SHP77 (cell line): ENCODE measurements around the gene GOLGA6A.
A peak's percentile ranks its signal among the peaks of the same experiment; 100 is the strongest.

Experiments used
- DNase-seq, 2 experiments: peaks; one replicate each; lab custom pipeline; 2025; lab: John Stamatoyannopoulos, UW

Gene GOLGA6A

DNA sequence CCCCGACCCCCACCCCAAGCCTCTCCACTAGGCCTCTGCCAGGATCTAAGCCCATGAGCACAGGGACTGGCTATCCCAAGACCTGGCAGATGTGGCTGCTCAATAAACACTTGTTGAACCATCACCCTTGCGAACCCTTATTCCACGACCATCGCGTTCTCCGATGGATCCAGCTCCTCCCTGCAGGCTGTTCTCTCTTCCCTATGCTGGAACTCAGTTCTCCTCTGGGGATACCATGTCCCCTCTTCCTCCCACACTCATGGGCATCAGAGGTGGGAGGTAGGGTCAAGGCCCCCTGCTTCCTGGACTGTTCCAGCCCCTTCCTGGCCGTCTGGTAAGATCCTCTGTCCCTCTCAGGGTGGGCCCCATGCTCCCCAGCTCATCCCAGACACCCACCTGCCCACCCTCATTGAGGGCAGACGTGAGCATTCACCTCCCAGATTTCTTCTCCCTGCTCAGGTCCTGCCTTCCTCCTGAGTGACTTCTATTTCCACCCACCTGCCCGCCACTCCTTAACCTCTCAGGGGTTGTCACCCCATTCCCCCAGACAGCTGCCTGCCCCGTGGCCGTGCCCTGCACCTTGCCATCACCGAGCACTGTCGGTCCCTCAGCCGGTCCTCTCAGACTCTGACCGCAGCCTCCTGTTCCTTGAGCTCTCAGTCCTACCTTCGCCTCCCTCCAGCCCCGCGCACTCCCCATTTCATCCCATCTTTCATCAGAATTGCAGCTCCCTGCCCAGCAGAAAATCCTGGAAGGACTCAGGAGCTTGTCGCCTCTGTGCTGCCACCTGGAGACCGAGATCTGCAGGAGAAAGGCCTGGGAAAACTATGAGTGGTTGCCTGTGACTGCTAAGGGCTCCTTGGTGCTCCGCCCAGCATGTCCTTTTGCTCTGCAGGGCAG, 45.8 kb downstream of the GOLGA6A start:
- peak; percentile 40 to 50 for DNase-seq

GRCh38 chr15:74035121-74036017, 47.0 kb downstream of the GOLGA6A start:
- DNase-seq = no peak

- DNase-seq = no peak
Observed at GRCh38 chr15:74034206-74034755, 48.1 kb downstream of the GOLGA6A start.

- DNase-seq = no peak
Observed at GRCh38 chr15:74032606-74033561, 49.5 kb downstream of the GOLGA6A start.

DNA sequence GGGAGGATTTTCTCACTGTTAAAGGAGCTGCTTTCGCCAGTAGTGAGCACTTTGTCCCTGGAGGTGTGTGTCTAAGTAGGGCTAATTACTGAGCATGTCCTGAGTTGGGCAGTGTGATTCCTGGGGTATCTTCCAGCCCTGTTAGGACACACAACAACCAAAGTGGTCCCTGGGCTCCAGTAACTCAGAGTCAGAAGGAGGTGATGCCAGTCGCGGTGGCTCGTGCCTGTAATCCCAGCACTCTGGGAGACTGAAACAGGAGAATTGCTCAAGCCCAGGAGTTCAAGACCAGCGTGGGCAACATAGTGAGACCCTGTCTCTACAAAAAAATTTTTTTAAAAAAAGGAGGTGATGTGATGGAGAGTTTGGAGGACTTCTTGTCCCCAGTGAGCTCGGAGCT, 50.3 kb downstream of the GOLGA6A start:
- no peak for DNase-seq

- no peak for DNase-seq
Observed at GRCh38 chr15:74028646-74029045, 53.7 kb downstream of the GOLGA6A start.

DNA sequence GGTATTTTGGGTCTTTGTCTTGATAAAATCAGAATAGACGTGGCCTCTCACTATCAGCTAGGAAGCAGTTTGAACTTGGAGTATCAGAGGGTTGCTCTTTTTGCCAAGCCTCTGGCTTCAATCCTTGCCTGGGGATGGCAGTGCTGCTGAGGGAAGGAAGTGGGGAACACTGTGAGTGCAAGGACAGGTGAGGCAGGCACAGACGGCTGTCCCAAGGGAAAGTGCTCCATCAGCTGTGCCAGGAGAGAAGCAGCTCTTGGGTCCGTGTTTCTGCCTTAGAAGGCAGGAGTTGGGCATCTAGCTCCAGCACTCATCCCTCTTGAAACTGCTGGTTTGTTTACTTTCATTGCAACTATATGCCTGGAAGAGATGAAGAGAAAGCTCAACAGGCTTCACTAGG, 54.7 kb downstream of the GOLGA6A start:
- DNase-seq = no peak

DNA sequence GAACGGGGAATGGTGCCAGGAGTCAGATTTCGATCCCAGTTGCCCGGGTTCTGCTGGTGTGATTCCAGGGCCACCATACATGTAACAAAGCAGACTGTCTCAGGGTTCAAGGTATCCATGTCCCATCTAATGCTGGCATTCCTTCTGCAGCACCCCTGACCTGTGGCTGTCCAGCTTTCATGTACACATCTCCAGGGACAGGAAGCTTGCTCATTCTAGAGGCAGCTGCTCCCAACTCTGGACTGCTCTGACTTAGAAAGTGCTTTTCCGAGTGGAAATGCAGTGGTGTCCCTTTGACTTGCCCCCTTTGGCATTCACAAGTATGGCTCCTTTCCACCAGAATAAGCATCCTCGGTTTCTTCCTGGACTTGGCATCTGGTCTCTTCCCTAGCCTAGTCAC, 56.9 kb downstream of the GOLGA6A start:
- DNase-seq = no peak

DNA sequence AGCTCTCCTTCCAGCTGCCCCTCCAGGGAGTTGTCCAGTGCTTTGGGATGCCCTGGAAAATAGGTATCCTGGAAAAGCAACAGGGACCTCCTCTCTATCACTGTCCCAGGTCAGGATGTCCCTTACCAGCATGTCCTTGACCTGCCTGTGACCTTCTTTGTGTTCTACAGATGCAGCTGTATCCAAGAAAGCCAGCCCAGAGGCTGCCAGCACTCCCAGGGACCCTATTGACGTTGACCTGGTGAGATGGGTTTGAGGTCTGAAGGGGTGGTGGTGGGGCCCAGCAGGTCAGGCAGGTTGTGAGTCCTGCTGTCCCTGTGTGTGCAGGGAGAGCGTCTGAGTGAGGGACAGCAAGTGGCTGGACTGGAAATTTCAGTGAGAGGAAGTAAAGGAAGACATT, 57.7 kb downstream of the GOLGA6A start:
- DNase-seq = no peak

DNA sequence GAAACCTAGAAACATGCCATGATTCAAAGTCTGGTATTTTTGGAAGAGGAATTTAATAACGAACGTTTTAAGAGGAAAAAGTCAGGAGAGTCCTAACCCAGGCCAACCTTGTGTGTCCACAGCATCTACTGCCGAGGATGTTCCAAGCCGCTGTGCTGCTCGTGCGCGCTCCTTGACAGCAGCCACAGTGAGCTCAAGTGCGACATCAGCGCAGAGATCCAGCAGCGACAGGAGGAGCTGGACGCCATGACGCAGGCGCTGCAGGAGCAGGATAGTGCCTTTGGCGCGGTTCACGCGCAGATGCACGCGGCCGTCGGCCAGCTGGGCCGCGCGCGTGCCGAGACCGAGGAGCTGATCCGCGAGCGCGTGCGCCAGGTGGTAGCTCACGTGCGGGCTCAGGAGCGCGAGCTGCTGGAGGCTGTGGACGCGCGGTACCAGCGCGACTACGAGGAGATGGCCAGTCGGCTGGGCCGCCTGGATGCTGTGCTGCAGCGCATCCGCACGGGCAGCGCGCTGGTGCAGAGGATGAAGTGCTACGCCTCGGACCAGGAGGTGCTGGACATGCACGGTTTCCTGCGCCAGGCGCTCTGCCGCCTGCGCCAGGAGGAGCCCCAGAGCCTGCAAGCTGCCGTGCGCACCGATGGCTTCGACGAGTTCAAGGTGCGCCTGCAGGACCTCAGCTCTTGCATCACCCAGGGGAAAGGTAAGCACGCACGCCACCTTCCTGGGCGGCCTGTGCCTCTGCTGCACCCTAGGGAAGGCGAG, 59.5 kb downstream of the GOLGA6A start:
- no peak for DNase-seq
